ENCODE measurements around the gene DEDD. TPM values are rescaled to one million over a fixed set of nuclear protein-coding genes. Genes with fewer than 3 reads are reported as not detected.
A peak's percentile ranks its signal among the peaks of the same experiment; 100 is the strongest.

The DEDD gene
- total and polyA plus RNA-seq, 2 experiments from 2014 or later: 22.8 to 35.3 TPM

DNA sequence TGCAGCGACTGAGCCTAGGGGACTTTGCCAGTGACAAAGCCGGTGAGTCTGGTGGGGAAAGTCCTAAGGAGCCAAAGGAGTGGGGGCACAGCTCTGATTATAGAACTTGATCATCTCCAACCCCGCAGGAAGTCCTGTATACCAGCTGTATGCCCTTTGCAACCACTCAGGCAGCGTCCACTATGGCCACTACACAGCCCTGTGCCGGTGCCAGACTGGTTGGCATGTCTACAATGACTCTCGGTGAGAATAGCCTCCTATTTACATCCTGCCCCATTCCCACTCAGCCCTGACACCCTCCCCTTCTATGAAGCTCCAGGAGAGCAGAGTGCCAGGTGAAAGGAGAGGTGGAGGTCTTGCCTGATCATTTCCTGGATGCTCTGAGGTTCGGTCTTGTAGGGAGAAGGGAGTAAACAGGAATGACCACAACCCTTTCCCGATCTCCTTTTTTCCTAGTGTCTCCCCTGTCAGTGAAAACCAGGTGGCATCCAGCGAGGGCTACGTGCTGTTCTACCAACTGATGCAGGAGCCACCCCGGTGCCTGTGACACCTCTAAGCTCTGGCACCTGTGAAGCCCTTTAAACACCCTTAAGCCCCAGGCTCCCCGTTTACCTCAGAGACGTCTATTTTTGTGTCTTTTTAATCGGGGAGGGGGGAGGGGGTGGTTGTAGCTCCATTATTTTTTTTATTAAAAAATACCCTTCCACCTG lies 32.6 kb upstream of the DEDD start:
- Histone ChIP-seq H3F3A (replicated peaks; ENCODE audit: low read depth) (peaks cover 25% of the 10 kb centered on the region), H4K20me1 (replicated peaks; ENCODE audit: insufficient read depth) (no peaks in the 10 kb centered on the region), H3K27me3 (ENCODE audit: insufficient read depth) (no peaks in the 10 kb centered on the region), H3K9me2 (ENCODE audit: insufficient read depth) (no peaks in the 10 kb centered on the region), H3K4me3 (peak overlapping the region; percentile 80), H2AFZ (no peak overlapping the region), H3K4me2 (peak overlapping the region; percentile 89), H3K79me2 (replicated peaks; ENCODE audit: insufficient read depth) (peaks cover 3% of the 10 kb centered on the region; the same call in 1 of the 2 replicates), H3K4me1 (ENCODE audit: insufficient read depth) (peaks cover 9% of the 10 kb centered on the region; the same call in 1 of the 2 replicates), H3K27ac (ENCODE audit: low read depth) (peak overlapping the region; percentile 21), H3K36me3 (ENCODE audit: insufficient read depth) (no peaks in the 10 kb centered on the region; the same call in none of the 2 replicates)
- Mint-ChIP-seq H3K36me3 (ENCODE audit: low read depth) (peaks cover 29% of the 10 kb centered on the region), H3K27ac (no peak overlapping the region), H3K4me1 (peaks cover 19% of the 10 kb centered on the region), H3K4me3 (peak overlapping the region; percentile 84), H3K9me3 (no peaks in the 10 kb centered on the region), H3K27me3 (ENCODE audit: insufficient read depth, low read depth, poor library complexity) (peaks cover 25% of the 10 kb centered on the region)
- ATAC-seq: no peak
- TF ChIP-seq JUNB (IDR thresholded peaks at IDR 0.05; ENCODE audit: unreplicated experiment): no peak
- peak; percentile 9 for DNase-seq (ENCODE audit: low spot score)

DNA sequence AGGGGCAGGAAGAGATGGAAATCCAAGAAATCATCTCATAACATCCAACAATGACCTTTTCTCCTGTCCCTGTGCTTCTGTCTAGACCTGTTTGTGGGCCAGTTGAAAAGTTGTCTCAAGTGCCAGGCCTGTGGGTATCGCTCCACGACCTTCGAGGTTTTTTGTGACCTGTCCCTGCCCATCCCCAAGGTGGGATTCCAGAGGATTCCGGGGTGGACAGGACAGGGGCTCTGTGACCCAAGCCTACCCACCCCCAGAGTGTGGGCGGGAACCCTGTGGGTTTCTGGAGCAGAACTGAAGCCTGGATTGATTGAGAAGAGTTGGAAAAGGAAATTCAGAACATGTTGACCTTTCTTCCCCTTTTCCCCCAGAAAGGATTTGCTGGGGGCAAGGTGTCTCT lies 31.3 kb upstream of the DEDD start:
- peaks cover 32% of the 10 kb centered on the region for H3F3A ChIP-seq (replicated peaks; ENCODE audit: low read depth)
- Mint-ChIP-seq H3K4me1 (peaks cover 25% of the 10 kb centered on the region), H3K9me3 (no peaks in the 10 kb centered on the region), H3K4me3 (no peak overlapping the region), H3K27me3 (ENCODE audit: insufficient read depth, low read depth, poor library complexity) (peaks cover 28% of the 10 kb centered on the region), H3K27ac (no peak overlapping the region), H3K36me3 (ENCODE audit: low read depth) (peaks cover 27% of the 10 kb centered on the region)
- H3K27me3 ChIP-seq (ENCODE audit: insufficient read depth): no peaks in the 10 kb centered on the region
- DNase-seq (ENCODE audit: low spot score): no peak
- no peak overlapping the region for H3K4me2 ChIP-seq
- peaks cover 11% of the 10 kb centered on the region; the same call in 1 of the 2 replicates for H3K4me1 ChIP-seq (ENCODE audit: insufficient read depth)
- peaks cover 5% of the 10 kb centered on the region; the same call in 1 of the 2 replicates for H3K79me2 ChIP-seq (replicated peaks; ENCODE audit: insufficient read depth)
- ATAC-seq: no peak
- H3K9me2 ChIP-seq (ENCODE audit: insufficient read depth): no peaks in the 10 kb centered on the region
- H3K36me3 ChIP-seq (ENCODE audit: insufficient read depth): no peaks in the 10 kb centered on the region; the same call in none of the 2 replicates
- H3K27ac ChIP-seq (ENCODE audit: low read depth): no peak overlapping the region
- H3K4me3 ChIP-seq: no peak overlapping the region
- no peak overlapping the region for H2AFZ ChIP-seq
- H4K20me1 ChIP-seq (replicated peaks; ENCODE audit: insufficient read depth): no peaks in the 10 kb centered on the region
- TF ChIP-seq CREB1 (CRISPR knock-in tag; IDR thresholded peaks at IDR 0.05; ENCODE audit: low read depth): no peak
- TF ChIP-seq STAT1 (IDR thresholded peaks at IDR 0.05; ENCODE audit: unreplicated experiment): no peak
- TF ChIP-seq, protein P1, sequence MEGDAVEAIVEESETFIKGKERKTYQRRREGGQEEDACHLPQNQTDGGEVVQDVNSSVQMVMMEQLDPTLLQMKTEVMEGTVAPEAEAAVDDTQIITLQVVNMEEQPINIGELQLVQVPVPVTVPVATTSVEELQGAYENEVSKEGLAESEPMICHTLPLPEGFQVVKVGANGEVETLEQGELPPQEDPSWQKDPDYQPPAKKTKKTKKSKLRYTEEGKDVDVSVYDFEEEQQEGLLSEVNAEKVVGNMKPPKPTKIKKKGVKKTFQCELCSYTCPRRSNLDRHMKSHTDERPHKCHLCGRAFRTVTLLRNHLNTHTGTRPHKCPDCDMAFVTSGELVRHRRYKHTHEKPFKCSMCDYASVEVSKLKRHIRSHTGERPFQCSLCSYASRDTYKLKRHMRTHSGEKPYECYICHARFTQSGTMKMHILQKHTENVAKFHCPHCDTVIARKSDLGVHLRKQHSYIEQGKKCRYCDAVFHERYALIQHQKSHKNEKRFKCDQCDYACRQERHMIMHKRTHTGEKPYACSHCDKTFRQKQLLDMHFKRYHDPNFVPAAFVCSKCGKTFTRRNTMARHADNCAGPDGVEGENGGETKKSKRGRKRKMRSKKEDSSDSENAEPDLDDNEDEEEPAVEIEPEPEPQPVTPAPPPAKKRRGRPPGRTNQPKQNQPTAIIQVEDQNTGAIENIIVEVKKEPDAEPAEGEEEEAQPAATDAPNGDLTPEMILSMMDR (conservative IDR thresholded peaks at IDR 0.05; ENCODE audit: low read depth in 2 of 2): no peak
- TF ChIP-seq, protein P2, sequence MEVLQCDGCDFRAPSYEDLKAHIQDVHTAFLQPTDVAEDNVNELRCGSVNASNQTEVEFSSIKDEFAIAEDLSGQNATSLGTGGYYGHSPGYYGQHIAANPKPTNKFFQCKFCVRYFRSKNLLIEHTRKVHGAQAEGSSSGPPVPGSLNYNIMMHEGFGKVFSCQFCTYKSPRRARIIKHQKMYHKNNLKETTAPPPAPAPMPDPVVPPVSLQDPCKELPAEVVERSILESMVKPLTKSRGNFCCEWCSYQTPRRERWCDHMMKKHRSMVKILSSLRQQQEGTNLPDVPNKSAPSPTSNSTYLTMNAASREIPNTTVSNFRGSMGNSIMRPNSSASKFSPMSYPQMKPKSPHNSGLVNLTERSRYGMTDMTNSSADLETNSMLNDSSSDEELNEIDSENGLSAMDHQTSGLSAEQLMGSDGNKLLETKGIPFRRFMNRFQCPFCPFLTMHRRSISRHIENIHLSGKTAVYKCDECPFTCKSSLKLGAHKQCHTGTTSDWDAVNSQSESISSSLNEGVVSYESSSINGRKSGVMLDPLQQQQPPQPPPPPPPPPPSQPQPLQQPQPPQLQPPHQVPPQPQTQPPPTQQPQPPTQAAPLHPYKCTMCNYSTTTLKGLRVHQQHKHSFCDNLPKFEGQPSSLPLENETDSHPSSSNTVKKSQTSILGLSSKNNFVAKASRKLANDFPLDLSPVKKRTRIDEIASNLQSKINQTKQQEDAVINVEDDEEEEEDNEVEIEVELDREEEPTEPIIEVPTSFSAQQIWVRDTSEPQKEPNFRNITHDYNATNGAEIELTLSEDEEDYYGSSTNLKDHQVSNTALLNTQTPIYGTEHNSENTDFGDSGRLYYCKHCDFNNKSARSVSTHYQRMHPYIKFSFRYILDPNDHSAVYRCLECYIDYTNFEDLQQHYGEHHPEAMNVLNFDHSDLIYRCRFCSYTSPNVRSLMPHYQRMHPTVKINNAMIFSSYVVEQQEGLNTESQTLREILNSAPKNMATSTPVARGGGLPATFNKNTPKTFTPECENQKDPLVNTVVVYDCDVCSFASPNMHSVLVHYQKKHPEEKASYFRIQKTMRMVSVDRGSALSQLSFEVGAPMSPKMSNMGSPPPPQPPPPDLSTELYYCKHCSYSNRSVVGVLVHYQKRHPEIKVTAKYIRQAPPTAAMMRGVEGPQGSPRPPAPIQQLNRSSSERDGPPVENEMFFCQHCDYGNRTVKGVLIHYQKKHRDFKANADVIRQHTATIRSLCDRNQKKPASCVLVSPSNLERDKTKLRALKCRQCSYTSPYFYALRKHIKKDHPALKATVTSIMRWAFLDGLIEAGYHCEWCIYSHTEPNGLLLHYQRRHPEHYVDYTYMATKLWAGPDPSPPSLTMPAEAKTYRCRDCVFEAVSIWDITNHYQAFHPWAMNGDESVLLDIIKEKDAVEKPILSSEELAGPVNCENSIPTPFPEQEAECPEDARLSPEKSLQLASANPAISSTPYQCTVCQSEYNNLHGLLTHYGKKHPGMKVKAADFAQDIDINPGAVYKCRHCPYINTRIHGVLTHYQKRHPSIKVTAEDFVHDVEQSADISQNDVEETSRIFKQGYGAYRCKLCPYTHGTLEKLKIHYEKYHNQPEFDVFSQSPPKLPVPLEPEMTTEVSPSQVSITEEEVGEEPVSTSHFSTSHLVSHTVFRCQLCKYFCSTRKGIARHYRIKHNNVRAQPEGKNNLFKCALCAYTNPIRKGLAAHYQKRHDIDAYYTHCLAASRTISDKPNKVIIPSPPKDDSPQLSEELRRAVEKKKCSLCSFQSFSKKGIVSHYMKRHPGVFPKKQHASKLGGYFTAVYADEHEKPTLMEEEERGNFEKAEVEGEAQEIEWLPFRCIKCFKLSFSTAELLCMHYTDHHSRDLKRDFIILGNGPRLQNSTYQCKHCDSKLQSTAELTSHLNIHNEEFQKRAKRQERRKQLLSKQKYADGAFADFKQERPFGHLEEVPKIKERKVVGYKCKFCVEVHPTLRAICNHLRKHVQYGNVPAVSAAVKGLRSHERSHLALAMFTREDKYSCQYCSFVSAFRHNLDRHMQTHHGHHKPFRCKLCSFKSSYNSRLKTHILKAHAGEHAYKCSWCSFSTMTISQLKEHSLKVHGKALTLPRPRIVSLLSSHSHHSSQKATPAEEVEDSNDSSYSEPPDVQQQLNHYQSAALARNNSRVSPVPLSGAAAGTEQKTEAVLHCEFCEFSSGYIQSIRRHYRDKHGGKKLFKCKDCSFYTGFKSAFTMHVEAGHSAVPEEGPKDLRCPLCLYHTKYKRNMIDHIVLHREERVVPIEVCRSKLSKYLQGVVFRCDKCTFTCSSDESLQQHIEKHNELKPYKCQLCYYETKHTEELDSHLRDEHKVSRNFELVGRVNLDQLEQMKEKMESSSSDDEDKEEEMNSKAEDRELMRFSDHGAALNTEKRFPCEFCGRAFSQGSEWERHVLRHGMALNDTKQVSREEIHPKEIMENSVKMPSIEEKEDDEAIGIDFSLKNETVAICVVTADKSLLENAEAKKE (CRISPR knock-in tag; IDR thresholded peaks at IDR 0.05): no peak
- TF ChIP-seq, protein P3, sequence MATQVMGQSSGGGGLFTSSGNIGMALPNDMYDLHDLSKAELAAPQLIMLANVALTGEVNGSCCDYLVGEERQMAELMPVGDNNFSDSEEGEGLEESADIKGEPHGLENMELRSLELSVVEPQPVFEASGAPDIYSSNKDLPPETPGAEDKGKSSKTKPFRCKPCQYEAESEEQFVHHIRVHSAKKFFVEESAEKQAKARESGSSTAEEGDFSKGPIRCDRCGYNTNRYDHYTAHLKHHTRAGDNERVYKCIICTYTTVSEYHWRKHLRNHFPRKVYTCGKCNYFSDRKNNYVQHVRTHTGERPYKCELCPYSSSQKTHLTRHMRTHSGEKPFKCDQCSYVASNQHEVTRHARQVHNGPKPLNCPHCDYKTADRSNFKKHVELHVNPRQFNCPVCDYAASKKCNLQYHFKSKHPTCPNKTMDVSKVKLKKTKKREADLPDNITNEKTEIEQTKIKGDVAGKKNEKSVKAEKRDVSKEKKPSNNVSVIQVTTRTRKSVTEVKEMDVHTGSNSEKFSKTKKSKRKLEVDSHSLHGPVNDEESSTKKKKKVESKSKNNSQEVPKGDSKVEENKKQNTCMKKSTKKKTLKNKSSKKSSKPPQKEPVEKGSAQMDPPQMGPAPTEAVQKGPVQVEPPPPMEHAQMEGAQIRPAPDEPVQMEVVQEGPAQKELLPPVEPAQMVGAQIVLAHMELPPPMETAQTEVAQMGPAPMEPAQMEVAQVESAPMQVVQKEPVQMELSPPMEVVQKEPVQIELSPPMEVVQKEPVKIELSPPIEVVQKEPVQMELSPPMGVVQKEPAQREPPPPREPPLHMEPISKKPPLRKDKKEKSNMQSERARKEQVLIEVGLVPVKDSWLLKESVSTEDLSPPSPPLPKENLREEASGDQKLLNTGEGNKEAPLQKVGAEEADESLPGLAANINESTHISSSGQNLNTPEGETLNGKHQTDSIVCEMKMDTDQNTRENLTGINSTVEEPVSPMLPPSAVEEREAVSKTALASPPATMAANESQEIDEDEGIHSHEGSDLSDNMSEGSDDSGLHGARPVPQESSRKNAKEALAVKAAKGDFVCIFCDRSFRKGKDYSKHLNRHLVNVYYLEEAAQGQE (IDR thresholded peaks at IDR 0.05; ENCODE audit: unreplicated experiment): no peak
- TF ChIP-seq POLR2AphosphoS5 (IDR thresholded peaks at IDR 0.05; ENCODE audit: low read depth): no peak
- no peak for TF ChIP-seq EZH2 (IDR thresholded peaks at IDR 0.05; ENCODE audit: low read depth, unreplicated experiment)
- TF ChIP-seq ZNF114 (CRISPR knock-in tag; IDR thresholded peaks at IDR 0.05): no peak
- TF ChIP-seq JUNB (IDR thresholded peaks at IDR 0.05; ENCODE audit: unreplicated experiment): no peak
